GM12891 (cell line): ENCODE data around the gene ARHGAP8.

ENCODE experiments used
- POLR2A ChIP-seq: IDR thresholded peaks from 2 replicates; pipeline ENCODE4 v1.6.1; 2011; ENCODE audit warnings: low read depth, low read length, control low read depth
- POU2F2 ChIP-seq: IDR thresholded peaks from 2 replicates; pipeline ENCODE4 v1.6.1; 2011; ENCODE audit warnings: low read depth, mild to moderate bottlenecking, control low read depth, low read length, moderate library complexity

DNA sequence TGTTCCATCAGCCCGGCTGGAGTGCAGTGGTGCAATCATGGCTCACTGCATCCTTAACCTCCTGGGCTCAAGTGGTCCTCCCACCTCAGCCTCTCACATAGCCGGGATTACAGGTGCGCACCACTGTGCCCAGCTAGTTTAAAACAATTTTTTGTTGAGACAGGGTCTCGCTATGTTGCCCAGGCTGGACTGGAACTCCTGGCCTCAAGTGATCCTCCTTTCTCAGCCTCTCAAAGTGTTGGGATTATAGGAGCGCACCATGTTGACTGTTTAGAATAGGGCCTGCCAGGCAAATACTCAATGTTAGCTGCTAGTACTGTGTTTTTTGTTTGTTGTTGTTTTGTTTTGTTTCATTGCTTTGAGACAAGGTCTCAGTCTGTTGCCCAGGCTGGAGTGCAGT lies 66.4 kb downstream of the ARHGAP8 start:
- TF ChIP-seq POLR2A (no peak), POU2F2 (no peak)
